Activated naive CD4-positive, alpha-beta T cell (primary cell): ENCODE measurements around the gene MTRF1L.
"Not testable (repeated sequence)": the region's sequence is repeated elsewhere in the genome, so short reads cannot be mapped to it uniquely, and the experiment has no call there.

Source experiments
- DNase-seq, 4 experiments: peaks; one replicate each; lab custom pipeline; 2025; lab: John Stamatoyannopoulos, UW

The MTRF1L gene

DNA sequence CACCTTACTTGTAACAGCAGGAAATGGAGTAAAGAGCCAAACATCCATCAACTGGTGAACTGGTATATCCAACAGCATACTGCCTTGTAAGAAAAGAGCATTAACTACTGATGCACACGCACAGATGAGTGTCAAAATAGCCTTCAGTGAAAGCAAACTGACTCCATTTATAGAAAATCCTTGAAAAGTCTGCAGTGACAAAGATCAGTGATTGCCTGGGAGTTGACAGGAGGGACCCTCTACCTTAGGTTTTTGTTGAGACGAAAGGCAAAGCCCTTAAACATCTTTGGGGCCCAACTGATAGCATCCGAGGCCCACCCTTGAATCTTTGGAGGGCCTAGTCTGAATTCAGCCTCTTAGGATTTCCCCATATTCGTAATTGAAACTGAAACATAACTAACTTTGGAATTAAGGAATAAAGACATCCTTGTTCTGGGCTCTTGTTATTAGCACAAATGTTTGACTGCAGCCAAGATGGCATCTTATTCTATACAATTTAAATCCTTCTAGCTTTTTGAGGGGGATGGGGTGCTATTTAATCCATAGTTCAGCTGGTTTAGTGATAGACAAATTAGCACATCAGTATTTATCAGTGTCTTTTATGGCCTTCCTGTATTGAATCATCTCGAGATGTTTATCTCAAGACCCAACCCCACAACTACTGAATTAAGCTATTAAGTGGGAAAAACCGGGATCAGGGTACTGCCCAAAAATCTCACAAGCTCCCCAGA, 32.7 kb downstream of the MTRF1L start:
- no peak for DNase-seq

DNA sequence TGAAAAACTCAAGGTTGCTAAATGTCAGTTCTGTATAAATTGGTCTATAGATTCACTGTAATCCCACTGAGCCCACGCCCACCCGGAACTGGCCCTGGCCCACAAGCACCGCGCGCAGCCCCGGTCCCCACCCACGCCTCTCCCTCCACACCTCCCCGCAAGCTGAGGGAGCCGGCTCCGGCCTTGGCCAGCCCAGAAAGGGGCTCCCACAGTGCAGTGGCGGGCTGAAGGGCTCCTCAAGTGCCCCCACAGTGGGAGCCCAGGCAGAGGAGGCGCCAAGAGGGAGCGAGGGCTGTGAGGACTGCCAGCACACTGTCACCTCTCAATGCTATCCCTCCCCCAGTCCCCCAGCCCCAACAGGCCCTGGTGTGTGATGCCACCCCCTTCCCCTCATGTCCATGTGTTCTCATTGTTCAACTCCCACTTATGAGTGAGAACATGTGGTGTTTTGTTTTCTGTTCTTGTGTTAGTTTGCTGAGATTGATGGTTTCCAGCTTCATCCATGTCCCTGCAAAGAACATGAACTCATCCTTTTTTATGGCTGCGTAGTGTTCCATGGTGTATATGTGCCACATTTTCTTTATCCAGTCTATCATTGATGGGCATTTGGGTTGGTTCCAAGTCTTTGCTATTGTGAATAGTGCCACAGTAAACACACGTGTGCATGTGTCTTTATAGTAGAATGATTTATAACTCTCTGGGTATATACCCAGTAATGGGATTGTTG, 36.2 kb downstream of the MTRF1L start:
- not testable (repeated sequence) for DNase-seq

DNA sequence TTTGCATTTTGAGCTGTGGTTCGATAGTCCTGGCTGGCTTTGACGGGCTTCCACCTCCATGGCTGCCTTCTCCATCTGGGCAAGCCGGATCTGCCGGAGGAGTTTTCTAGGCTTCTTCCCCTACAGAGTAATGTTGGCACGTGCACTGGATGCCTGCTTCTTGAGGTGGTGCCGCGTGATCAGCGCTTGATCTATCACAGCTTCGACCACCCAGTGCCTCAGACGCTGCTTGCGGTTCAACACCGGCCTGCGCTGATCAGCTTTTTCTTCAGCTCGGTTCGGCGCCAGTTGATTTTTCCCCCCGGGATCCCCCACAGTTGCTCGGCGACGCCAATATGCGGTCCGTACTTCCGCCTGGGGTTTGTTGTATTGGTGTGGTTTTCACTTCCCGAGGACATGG, 43.2 kb downstream of the MTRF1L start:
- no peak for DNase-seq

DNA sequence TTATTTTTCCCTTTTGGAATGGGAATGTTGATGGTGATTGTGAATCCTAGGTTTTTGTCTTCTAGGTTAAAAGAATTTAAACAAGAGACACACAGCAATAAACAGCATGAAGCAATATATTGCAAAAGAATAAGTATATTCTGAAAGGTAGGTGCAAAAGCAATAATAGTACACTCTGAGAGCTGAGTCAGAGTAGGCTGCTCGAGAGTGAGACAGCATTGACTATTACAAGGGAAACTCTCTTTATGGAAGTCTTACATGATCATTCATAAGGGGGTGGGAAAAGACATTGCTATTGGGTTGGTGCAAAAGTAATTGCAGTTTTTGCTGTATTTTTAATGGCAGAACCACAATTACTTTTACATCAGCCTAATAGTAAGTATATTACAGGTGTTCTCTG, 44.7 kb downstream of the MTRF1L start:
- DNase-seq, result no peak

DNA sequence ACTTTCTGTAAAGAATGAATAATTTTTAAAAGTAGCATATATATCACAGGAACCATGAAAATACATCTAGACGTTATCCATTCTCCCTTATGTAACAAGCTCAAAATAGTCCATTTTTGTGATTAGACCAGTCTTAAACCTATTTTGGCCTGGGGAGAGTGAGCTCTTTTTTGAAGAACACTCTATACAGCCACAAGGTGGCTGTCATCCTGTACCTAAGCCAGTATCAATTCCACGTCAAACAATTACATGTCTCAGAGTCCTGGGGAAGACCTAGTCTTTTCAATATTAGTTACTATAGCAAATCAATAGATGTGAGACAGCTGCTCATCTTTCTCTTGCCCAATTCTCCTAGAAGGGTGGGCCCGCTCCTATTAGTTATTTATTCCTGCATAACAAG, 48.1 kb downstream of the MTRF1L start:
- no peak for DNase-seq

DNA sequence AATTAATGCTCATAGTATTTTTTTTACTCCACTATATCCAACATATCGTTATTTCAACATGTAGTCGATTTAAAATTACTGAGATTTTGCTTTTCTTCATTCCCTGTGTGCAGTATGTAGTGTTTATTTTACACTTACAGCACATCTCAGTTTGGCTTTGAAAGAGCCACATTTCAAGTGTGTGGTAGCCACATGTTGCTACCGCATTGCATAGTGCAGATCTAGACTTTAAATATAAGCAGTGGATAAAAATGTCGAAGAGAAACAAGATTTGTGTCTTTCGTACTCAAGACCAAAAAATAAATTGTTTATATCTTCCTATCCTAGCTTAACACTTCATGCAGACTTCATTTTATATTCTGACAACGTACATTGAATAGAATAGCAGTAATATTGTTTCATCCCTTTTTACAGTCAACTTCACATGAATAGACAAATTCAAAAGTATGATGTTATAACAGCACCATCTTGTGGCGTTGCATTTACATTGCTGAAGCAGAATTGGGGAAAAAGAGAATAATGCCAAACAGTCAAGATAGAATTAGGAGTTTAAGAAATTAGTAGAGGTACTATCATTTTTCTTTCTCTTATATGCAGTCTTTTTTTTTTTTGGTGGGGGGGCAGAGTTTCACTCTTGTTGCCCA, 49.5 kb downstream of the MTRF1L start:
- no peak for DNase-seq

DNA sequence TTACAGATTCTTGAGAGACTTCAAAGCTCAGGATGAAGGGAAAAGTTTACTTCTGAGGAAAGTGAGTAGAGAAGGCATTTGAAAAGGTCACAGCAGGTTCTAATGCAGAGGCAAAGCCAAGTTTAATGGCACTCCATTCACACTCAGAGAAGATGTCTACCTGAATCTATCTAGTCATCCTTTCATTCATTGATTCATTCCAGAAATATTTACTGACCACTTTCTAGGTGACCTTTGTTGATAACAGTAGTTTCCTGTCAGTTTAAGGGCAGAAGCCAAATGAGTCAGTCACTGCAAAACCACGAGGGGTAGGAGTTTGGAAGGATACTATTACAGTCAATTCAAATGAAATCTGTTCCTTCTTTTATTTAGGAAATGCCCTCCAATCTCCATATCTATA, 50.5 kb downstream of the MTRF1L start:
- DNase-seq, result no peak

DNA sequence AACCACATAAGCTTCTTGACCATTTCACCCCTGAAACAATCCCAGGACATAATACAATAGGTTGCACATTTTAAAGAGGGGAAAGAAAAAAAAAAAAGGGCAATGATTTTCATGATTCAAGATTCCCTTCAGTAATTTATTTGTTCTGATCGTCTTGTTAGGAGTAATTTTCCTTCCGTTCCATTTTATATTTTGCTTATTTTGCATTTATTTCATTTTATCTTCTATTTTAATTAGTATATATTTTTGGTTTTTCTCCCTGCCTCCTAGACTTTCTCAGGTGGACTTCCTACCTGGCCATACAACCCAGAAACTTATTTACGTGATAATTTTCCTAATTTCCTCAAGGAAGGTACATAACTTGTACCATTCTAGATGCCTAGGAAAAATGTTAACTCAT, 52.3 kb downstream of the MTRF1L start:
- no peak for DNase-seq

DNA sequence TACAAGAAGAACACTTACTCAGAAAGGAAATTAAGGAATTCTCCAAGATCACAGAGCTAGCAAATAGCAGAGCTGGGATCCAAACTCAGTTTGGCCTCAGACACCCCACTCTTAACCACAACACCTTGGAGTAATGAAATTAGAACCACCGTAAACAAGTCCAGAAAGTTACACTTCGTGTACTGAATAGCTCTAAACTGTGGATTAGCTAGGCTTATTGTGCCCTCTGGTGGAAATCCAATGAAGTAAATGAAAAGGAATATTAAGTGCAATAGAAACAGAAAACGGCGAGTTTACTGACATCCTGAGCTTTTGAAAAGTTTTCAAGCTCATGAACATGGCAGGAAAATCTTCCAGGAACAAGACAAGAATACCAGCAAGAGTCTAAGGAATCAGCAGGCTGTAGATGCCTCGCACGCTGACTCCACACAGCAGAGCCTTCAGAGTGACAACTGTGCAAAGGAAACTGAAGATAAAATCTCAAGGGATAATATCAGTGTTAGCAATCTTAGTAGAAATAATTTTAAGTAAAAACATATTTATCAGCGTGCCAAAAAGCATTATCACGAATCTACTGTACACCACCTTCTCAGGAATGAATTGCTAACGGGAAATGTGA, 54.2 kb downstream of the MTRF1L start:
- no peak for DNase-seq

DNA sequence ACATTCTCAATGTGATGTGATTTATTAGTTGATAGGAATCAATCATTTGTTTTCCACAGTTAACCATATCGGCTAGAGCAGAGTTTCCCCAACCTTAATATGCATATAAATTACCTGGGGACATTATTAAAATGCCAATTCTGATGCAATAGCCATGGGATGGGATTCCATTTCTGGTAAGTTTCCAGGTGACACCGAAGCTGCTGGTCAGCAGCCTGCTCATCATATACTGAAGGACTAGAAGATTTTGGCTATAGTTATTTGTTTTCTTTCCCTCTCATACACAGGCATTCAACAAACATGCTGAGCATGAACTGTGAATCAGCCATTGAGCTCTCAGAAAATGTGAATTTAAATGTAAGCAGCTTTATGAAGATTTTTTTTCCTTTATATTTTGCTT, 55.5 kb downstream of the MTRF1L start:
- DNase-seq, result no peak

DNA sequence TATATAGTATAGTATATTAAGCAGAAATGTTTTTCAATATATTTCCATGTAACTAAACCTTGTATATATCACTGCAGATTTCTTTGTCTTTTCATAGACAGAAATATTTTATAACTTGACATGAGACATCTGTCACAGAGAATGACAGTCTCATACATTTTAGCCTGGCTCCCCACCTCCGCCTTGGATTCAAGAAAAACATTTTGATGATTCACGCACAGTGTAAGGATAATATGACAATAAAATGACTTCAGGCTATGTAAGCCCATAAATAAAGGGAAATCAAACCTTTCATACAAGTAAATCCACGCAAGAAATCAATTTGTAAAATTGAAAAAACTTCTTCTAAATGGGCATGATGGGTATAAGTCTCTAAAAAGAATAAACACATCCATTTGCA, 56.0 kb downstream of the MTRF1L start:
- no peak for DNase-seq

DNA sequence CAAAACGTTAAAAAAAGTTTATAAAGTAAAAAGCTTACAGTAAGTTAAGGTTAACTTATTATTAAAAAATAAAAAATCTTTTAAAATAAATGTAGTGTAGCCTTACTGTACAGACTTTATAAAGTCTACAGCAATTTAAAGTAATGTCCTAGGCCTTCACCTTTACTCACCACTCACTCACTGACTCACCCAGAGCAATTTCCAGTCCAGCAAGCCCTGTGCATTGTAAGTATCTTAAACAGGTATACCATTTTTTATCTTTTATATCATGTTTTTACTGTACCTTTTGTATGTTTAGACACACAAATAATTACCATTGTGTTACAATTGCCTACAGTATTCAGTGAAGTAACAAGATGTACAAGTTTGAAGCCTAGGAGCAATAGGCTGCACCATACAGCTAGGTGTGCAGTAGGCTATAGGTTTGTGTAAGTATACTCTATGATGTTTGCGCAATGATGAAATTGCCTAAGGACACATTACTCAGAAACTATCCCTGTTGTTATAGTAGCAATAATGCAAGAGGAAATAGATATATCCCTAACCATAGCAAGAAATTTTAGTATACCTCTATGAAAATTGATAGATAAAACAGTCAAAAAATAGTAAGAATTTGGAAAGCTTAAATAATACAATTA, 59.1 kb downstream of the MTRF1L start:
- DNase-seq, result no peak

DNA sequence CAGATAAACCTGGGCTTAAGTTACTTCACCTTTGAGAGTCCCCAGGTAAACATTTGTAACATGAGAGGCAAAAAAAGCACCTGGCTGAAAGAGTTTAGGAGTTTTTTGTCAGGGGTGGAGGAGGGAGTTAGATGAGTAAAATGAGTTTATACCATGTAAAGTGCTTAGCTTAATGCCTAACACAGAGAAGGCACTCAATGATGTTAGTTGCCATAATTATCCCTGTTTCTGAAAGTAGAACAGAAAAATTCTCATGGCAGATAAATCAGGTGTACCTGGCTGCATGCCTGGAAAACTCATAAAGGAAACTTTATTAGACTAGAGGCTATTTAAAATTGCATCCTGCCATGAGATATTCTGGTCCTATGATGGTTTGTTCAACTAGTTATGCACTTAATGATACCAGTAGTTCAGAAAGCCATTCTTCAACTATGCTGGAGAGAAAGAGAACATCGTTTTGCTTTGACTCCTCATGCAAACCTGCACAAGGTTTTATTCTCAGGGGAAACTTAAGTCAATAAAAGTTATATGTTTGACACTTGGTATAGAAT, 60.1 kb downstream of the MTRF1L start:
- DNase-seq, result no peak

DNA sequence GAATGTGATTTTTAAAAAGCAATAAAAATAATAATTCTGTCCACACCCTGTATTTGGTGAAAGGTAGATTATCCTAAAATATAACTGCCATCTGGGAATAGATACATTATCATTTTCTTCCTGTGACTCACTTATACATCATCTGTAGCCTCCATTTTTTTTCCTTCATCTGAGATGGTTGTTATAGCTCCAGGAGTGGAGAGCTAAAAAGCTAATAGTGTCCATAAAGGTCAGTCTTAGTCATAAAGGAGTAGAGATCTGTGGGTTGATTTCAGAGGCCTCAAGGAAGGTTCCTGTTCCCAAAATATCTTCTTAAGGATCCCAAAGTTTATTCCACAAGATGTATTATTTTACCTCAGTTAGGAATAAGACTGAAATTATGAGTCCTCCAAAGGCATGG, 60.8 kb downstream of the MTRF1L start:
- DNase-seq, result no peak
